HEK293 (cell line): Measurements from ENCODE around the gene C10orf88.

Experiments used
- CTCF ChIA-PET: fragments of 350-600 bp; formaldehyde crosslinking; extraction: SDS; loops from one replicate; lab custom pipeline; 2021; ENCODE audit warnings: antibody characterized with exemption; lab: Yijun Ruan, JAX
- POLR2A ChIA-PET: fragments of 300-600 bp; formaldehyde crosslinking; extraction: SDS; loops from one replicate; lab custom pipeline; 2020; ENCODE audit warnings: antibody characterized with exemption, inconsistent platforms; lab: Yijun Ruan, JAX
- H3K27ac ChIP-seq: fragments of 200-500 bp; sonication (Bioruptor generic); 2 replicates; pipeline ENCODE4 v1.5.1; 2014; ENCODE audit warnings: low read depth, low read length, control low read depth, inconsistent platforms; ENCODE audit errors: extremely low read depth
- H3K36me3 ChIP-seq, 2 experiments: fragments of 200-500 bp in 1 of 2; sonication (Bioruptor generic) in 1 of 2; 1 replicate in 1 of 2; 2 replicates in 1 of 2; pipeline ENCODE4 v1.5.1; 2014 to 2017; ENCODE audit warnings: inconsistent platforms in 2 of 2, low read length in 2 of 2; ENCODE audit not compliant: control insufficient read depth in 2 of 2, insufficient read depth in 1 of 2
- H3K4me1 ChIP-seq: fragments of 200-500 bp; sonication (Bioruptor generic); 2 replicates; pipeline ENCODE4 v1.5.1; 2014; ENCODE audit warnings: mild to moderate bottlenecking, low read length, inconsistent platforms; ENCODE audit not compliant: control insufficient read depth, insufficient read depth
- H3K4me3 ChIP-seq: 2 replicates; pipeline ENCODE4 v1.5.1; 2011; ENCODE audit warnings: low read depth, mild to moderate bottlenecking, control low read depth, low read length, moderate library complexity
- H3K9me3 ChIP-seq: fragments of 200-500 bp; sonication (Bioruptor generic); 2 replicates; pipeline ENCODE4 v1.5.1; 2014; ENCODE audit warnings: low read depth, low read length, inconsistent platforms; ENCODE audit not compliant: control insufficient read depth, insufficient read depth
- ATF2 ChIP-seq: fragments of 450-650 bp; formaldehyde crosslinking; IDR thresholded peaks from 2 replicates; pipeline ENCODE4 v1.5.1; 2016; ENCODE audit warnings: missing biosample characterization, missing genetic modification characterization, low read depth
- GLIS2 ChIP-seq: fragments of 450-650 bp; formaldehyde crosslinking; IDR thresholded peaks from 2 replicates; pipeline ENCODE4 v1.5.1; 2016; ENCODE audit warnings: missing biosample characterization, missing genetic modification characterization
- HOXC10 ChIP-seq: sonication (generic); formaldehyde crosslinking; IDR thresholded peaks from 2 replicates; pipeline ENCODE4 v1.8.1; 2023; ENCODE audit warnings: mild to moderate bottlenecking, missing genetic modification reagents
- INSM2 ChIP-seq: fragments of 450-650 bp; formaldehyde crosslinking; IDR thresholded peaks from 2 replicates; pipeline ENCODE4 v1.5.1; 2016; ENCODE audit warnings: missing biosample characterization, missing genetic modification characterization
- MZF1 ChIP-seq: fragments of 450-650 bp; formaldehyde crosslinking; IDR thresholded peaks from 2 replicates; pipeline ENCODE4 v1.5.1; 2017; ENCODE audit warnings: missing biosample characterization, missing genetic modification characterization, borderline replicate concordance
- PRDM1 ChIP-seq: fragments of 450-650 bp; formaldehyde crosslinking; IDR thresholded peaks from 2 replicates; pipeline ENCODE4; 2016; ENCODE audit warnings: missing biosample characterization, missing genetic modification characterization
- PRDM4 ChIP-seq: fragments of 450-650 bp; formaldehyde crosslinking; IDR thresholded peaks from 2 replicates; pipeline ENCODE4 v1.5.1; 2017; ENCODE audit warnings: missing biosample characterization, missing genetic modification characterization
- REST ChIP-seq: fragments of 450-650 bp; formaldehyde crosslinking; IDR thresholded peaks from 2 replicates; pipeline ENCODE4 v1.5.1; 2016; ENCODE audit warnings: missing biosample characterization, missing genetic modification characterization
- ZNF133 ChIP-seq: fragments of 450-650 bp; formaldehyde crosslinking; IDR thresholded peaks from 2 replicates; pipeline ENCODE4 v1.5.1; 2016; ENCODE audit warnings: missing biosample characterization, missing genetic modification characterization
- ZNF24 ChIP-seq: fragments of 450-650 bp; formaldehyde crosslinking; IDR thresholded peaks from 2 replicates; pipeline ENCODE4 v1.5.1; 2016; ENCODE audit warnings: missing biosample characterization, missing genetic modification characterization
- ZNF488 ChIP-seq: fragments of 450-650 bp; formaldehyde crosslinking; IDR thresholded peaks from 2 replicates; pipeline ENCODE4 v1.5.1; 2016; ENCODE audit warnings: missing biosample characterization, missing genetic modification characterization
- ZNF513 ChIP-seq: fragments of 450-650 bp; IDR thresholded peaks from 2 replicates; pipeline ENCODE4 v1.5.1; 2018; ENCODE audit warnings: missing biosample characterization, missing genetic modification characterization
- ZNF558 ChIP-seq: fragments of 450-650 bp; formaldehyde crosslinking; IDR thresholded peaks from 2 replicates; pipeline ENCODE4 v1.5.1; 2016; ENCODE audit warnings: missing biosample characterization, missing genetic modification characterization
- ZSCAN4 ChIP-seq: fragments of 450-650 bp; formaldehyde crosslinking; IDR thresholded peaks from 2 replicates; pipeline ENCODE4 v1.5.1; 2017; ENCODE audit warnings: missing biosample characterization, missing genetic modification characterization

The C10orf88 gene

GRCh38 chr10:122980209-122981065 is 26.4 kb upstream of the C10orf88 start, which contains the start of gene PSTK (continued):
- peak; percentile 59; the same call in 1 of the 2 replicates for TF ChIP-seq ZSCAN4
- TF ChIP-seq ZNF133 (tag by site-specific recombination) = no peak
- no peak for TF ChIP-seq MZF1 (tag by site-specific recombination)
- TF ChIP-seq INSM2 = peak; percentile 66; the same call in 1 of the 2 replicates
- TF ChIP-seq ZNF24 (tag by site-specific recombination) = 0 out of 2 replicates have a peak, but pooled peaks have one; percentile 33
- peak; percentile 97 for TF ChIP-seq PRDM4
- no peak for TF ChIP-seq ZNF488 (tag by site-specific recombination)
- peak; percentile 99 for TF ChIP-seq ATF2

- CTCF ChIA-PET = no interaction called here
- POLR2A ChIA-PET = no interaction called here
- H3K27ac ChIP-seq = no peak overlapping the region
Observed at GRCh38 chr10:122974543-122975064, 20.6 kb upstream of the C10orf88 start.

GRCh38 chr10:122974023-122974422 is 20.0 kb upstream of the C10orf88 start:
- no peaks in the 10 kb centered on the region for H3K4me1 ChIP-seq
- no peak overlapping the region for H3K27ac ChIP-seq
- no peak overlapping the region for H3K4me3 ChIP-seq
- H3K9me3 ChIP-seq = no peaks in the 10 kb centered on the region
- no peaks in the 10 kb centered on the region for H3K36me3 ChIP-seq
- ChIA-PET POLR2A (no interaction called here), CTCF (no interaction called here)
- no peak for TF ChIP-seq ZNF558 (tag by site-specific recombination)
- no peak for TF ChIP-seq REST (tag by site-specific recombination)
- no peak for TF ChIP-seq HOXC10 (CRISPR knock-in tag)
- TF ChIP-seq PRDM1 (tag by site-specific recombination) = no peak
- TF ChIP-seq ZNF513 (tag by site-specific recombination) = no peak

More at GRCh38 chr10:122974543-122975064, 20.6 kb upstream of the C10orf88 start:
- Histone ChIP-seq H3K9me3 (no peaks in the 10 kb centered on the region), H3K36me3 (no peaks in the 10 kb centered on the region), H3K4me3 (no peak overlapping the region), H3K4me1 (no peaks in the 10 kb centered on the region)
- TF ChIP-seq GLIS2 (tag by site-specific recombination) = no peak
- 0 out of 2 replicates have a peak, but pooled peaks have one; percentile 11 for TF ChIP-seq ATF2
